ENCODE measurements around the gene PLIN5.
"Not testable (repeated sequence)": the region's sequence is repeated elsewhere in the genome, so short reads cannot be mapped to it uniquely, and the experiment has no call there.

The PLIN5 gene

DNA sequence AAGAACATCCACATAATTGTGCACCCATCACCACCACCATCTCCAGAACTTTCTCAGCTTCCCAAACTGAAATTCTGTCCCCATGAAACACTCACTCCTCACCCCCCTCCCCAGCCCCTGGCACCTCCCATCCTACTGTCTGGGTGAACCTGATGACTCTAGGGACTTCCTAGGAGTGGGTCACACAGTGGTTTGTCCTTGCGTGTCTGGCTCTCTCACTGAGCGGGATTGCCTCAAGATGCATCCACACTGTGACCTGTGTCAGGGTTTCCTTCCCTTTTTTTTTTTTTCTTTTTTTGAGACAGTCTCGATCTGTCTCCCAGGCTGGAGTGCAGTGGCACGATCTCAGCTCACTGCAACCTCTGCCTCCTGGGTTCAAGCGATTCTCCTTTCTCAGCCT lies 28.5 kb upstream of the PLIN5 start:
- not testable (repeated sequence) for H3K27me3 ChIP-seq (ENCODE audit: insufficient read depth, low read length); H2AFZ ChIP-seq (ENCODE audit: insufficient read depth, low read length, poor library complexity); H3K14ac ChIP-seq (ENCODE audit: low read length); H3K9me3 ChIP-seq (ENCODE audit: insufficient read depth, low read depth, low read length); H4K91ac ChIP-seq (ENCODE audit: low read depth, low read length); H3K27ac ChIP-seq (ENCODE audit: low read depth, low read length); H3K9ac ChIP-seq (ENCODE audit: low read length); H4K12ac ChIP-seq (ENCODE audit: low read depth, low read length); H2BK120ac ChIP-seq (ENCODE audit: insufficient read depth, low read length, poor library complexity); H3K79me2 ChIP-seq (ENCODE audit: control insufficient read depth, insufficient read depth, low read length, poor library complexity); H4K8ac ChIP-seq (ENCODE audit: low read depth, low read length); H3K4me3 ChIP-seq (ENCODE audit: low read depth, low read length); H3K23ac ChIP-seq (ENCODE audit: low read length); H3K4me1 ChIP-seq (ENCODE audit: control insufficient read depth in 1 of 2, insufficient read depth in 2 of 2, low read length in 2 of 2); H2BK12ac ChIP-seq (ENCODE audit: low read length); H3K4ac ChIP-seq (ENCODE audit: low read depth, low read length); H2AK5ac ChIP-seq (ENCODE audit: low read length); H2BK5ac ChIP-seq (ENCODE audit: low read depth, low read length, poor library complexity); H3K4me2 ChIP-seq (ENCODE audit: low read length); H3K79me1 ChIP-seq (ENCODE audit: low read length); H3K36me3 ChIP-seq (ENCODE audit: control insufficient read depth in 1 of 2, insufficient read depth in 2 of 2, low read length in 2 of 2); H3K18ac ChIP-seq (ENCODE audit: low read length)
- WGBS (ENCODE audit: extremely low coverage, insufficient coverage, insufficient read length): no CpG with 5 or more reads among the region's 5 CpGs
- DNase-seq: peak in 1 of 2 donors; percentile 22

DNA sequence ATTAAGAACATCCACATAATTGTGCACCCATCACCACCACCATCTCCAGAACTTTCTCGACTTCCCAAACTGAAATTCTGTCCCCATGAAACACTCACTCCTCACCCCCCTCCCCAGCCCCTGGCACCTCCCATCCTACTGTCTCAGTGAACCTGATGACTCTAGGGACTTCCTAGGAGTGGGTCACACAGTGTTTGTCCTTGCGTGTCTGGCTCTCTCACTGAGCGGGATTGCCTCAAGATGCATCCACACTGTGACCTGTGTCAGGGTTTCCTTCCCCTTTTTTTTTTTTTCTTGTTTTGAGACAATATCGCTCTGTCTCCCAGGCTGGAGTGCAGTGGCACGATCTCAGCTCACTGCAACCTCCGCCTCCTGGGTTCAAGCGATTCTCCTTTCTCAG lies 27.1 kb upstream of the PLIN5 start:
- H3K14ac ChIP-seq (ENCODE audit: low read length); H3K27me3 ChIP-seq (ENCODE audit: insufficient read depth, low read length); H3K9me3 ChIP-seq (ENCODE audit: insufficient read depth, low read depth, low read length); H2AK5ac ChIP-seq (ENCODE audit: low read length); H3K36me3 ChIP-seq (ENCODE audit: control insufficient read depth in 1 of 2, insufficient read depth in 2 of 2, low read length in 2 of 2); H3K18ac ChIP-seq (ENCODE audit: low read length); H2BK120ac ChIP-seq (ENCODE audit: insufficient read depth, low read length, poor library complexity); H4K12ac ChIP-seq (ENCODE audit: low read depth, low read length); H2AFZ ChIP-seq (ENCODE audit: insufficient read depth, low read length, poor library complexity); H4K8ac ChIP-seq (ENCODE audit: low read depth, low read length); H4K91ac ChIP-seq (ENCODE audit: low read depth, low read length); H3K4me1 ChIP-seq (ENCODE audit: control insufficient read depth in 1 of 2, insufficient read depth in 2 of 2, low read length in 2 of 2); H3K4me3 ChIP-seq (ENCODE audit: low read depth, low read length); H3K4ac ChIP-seq (ENCODE audit: low read depth, low read length); H3K27ac ChIP-seq (ENCODE audit: low read depth, low read length); H3K79me1 ChIP-seq (ENCODE audit: low read length); H3K4me2 ChIP-seq (ENCODE audit: low read length); H3K23ac ChIP-seq (ENCODE audit: low read length); H2BK5ac ChIP-seq (ENCODE audit: low read depth, low read length, poor library complexity); H2BK12ac ChIP-seq (ENCODE audit: low read length); H3K9ac ChIP-seq (ENCODE audit: low read length); H3K79me2 ChIP-seq (ENCODE audit: control insufficient read depth, insufficient read depth, low read length, poor library complexity): not testable (repeated sequence)
- no CpG with 5 or more reads among the region's 7 CpGs for WGBS (ENCODE audit: extremely low coverage, insufficient coverage, insufficient read length)
- peak in 1 of 2 donors; percentile 19 for DNase-seq

- no peak within 1 kb of the TSS for H3K4me2 ChIP-seq (ENCODE audit: low read length)
- no peaks in the 10 kb centered on the region for H3K79me1 ChIP-seq (ENCODE audit: low read length)
- no peak within 1 kb of the TSS for H4K91ac ChIP-seq (ENCODE audit: low read depth, low read length)
- no peak within 1 kb of the TSS for H3K27ac ChIP-seq (ENCODE audit: low read depth, low read length)
- H3K79me2 ChIP-seq (ENCODE audit: control insufficient read depth, insufficient read depth, low read length, poor library complexity): no peaks in the 10 kb centered on the region
- no peak within 1 kb of the TSS for H2BK12ac ChIP-seq (ENCODE audit: low read length)
- no peak within 1 kb of the TSS for H2AFZ ChIP-seq (ENCODE audit: insufficient read depth, low read length, poor library complexity)
- no peak within 1 kb of the TSS for H4K8ac ChIP-seq (ENCODE audit: low read depth, low read length)
- no CpG with 5 or more reads among the region's 13 CpGs for WGBS (ENCODE audit: extremely low coverage, insufficient coverage, insufficient read length)
- H3K14ac ChIP-seq (ENCODE audit: low read length): no peak within 1 kb of the TSS
- no peak within 1 kb of the TSS for H3K9ac ChIP-seq (ENCODE audit: low read length)
- H2AK5ac ChIP-seq (ENCODE audit: low read length): no peak within 1 kb of the TSS
- H2BK120ac ChIP-seq (ENCODE audit: insufficient read depth, low read length, poor library complexity): no peak within 1 kb of the TSS
- H3K4me1 ChIP-seq (ENCODE audit: control insufficient read depth in 1 of 2, insufficient read depth in 2 of 2, low read length in 2 of 2): no peaks in the 10 kb centered on the region
- DNase-seq: peak in 1 of 2 donors; percentile 41
- no peaks in the 10 kb centered on the region for H3K36me3 ChIP-seq (ENCODE audit: control insufficient read depth in 1 of 2, insufficient read depth in 2 of 2, low read length in 2 of 2)
- no peaks in the 10 kb centered on the region for H3K9me3 ChIP-seq (ENCODE audit: insufficient read depth, low read depth, low read length)
- no peak within 1 kb of the TSS for H2BK5ac ChIP-seq (ENCODE audit: low read depth, low read length, poor library complexity)
- no peak within 1 kb of the TSS for H3K4ac ChIP-seq (ENCODE audit: low read depth, low read length)
- no peak within 1 kb of the TSS for H3K23ac ChIP-seq (ENCODE audit: low read length)
- no peaks in the 10 kb centered on the region for H3K27me3 ChIP-seq (ENCODE audit: insufficient read depth, low read length)
- no peak within 1 kb of the TSS for H3K18ac ChIP-seq (ENCODE audit: low read length)
- no peak within 1 kb of the TSS for H4K12ac ChIP-seq (ENCODE audit: low read depth, low read length)
- H3K4me3 ChIP-seq (ENCODE audit: low read depth, low read length): no peak within 1 kb of the TSS
Observed at GRCh38 chr19:4559569-4559968, 24.5 kb upstream of the PLIN5 start, which contains the start of gene SEMA6B. TSS of gene SEMA6B (minus strand) at chr19:4559684. CDS start at chr19:4558457, 1,227 bp downstream.

GRCh38 chr19:4557971-4558941 lies 23.2 kb upstream of the PLIN5 start:
- Histone ChIP-seq H3K9me3 (ENCODE audit: insufficient read depth, low read depth, low read length) (no peaks in the 10 kb centered on the region), H3K36me3 (ENCODE audit: control insufficient read depth in 1 of 2, insufficient read depth in 2 of 2, low read length in 2 of 2) (no peaks in the 10 kb centered on the region), H3K4me2 (ENCODE audit: low read length) (no peak overlapping the region), H2BK120ac (ENCODE audit: insufficient read depth, low read length, poor library complexity) (no peak overlapping the region), H4K91ac (ENCODE audit: low read depth, low read length) (no peak overlapping the region), H4K8ac (ENCODE audit: low read depth, low read length) (no peak overlapping the region), H3K27me3 (ENCODE audit: insufficient read depth, low read length) (no peaks in the 10 kb centered on the region), H3K4me3 (ENCODE audit: low read depth, low read length) (no peak overlapping the region), H3K79me1 (ENCODE audit: low read length) (no peaks in the 10 kb centered on the region), H3K18ac (ENCODE audit: low read length) (no peak overlapping the region), H2BK12ac (ENCODE audit: low read length) (no peak overlapping the region), H3K27ac (ENCODE audit: low read depth, low read length) (no peak overlapping the region), H3K4ac (ENCODE audit: low read depth, low read length) (no peak overlapping the region), H2AK5ac (ENCODE audit: low read length) (no peak overlapping the region), H3K79me2 (ENCODE audit: control insufficient read depth, insufficient read depth, low read length, poor library complexity) (no peaks in the 10 kb centered on the region), H2BK5ac (ENCODE audit: low read depth, low read length, poor library complexity) (no peak overlapping the region), H3K4me1 (ENCODE audit: control insufficient read depth in 1 of 2, insufficient read depth in 2 of 2, low read length in 2 of 2) (no peaks in the 10 kb centered on the region), H3K23ac (ENCODE audit: low read length) (no peak overlapping the region), H3K14ac (ENCODE audit: low read length) (no peak overlapping the region), H3K9ac (ENCODE audit: low read length) (no peak overlapping the region), H2AFZ (ENCODE audit: insufficient read depth, low read length, poor library complexity) (no peak overlapping the region), H4K12ac (ENCODE audit: low read depth, low read length) (no peak overlapping the region)
- WGBS (ENCODE audit: extremely low coverage, insufficient coverage, insufficient read length): no CpG with 5 or more reads among the region's 44 CpGs
- peak in 1 of 2 donors; percentile 65 for DNase-seq
